GM23338 (cell line): ENCODE data around the gene FAM124B. TPM values are rescaled to one million over a fixed set of nuclear protein-coding genes. Genes with fewer than 3 reads are reported as not detected.

Experiments
- ATAC-seq: fragments of 200-7000 bp; cut with Tn5 transposase; 3 replicates; pipeline ENCODE4 v1.9.1; 2020
- DNase-seq: peaks from one replicate; pipeline ENCODE4 v3.0.0-alpha.2; 2015; ENCODE audit warnings: low spot score
- H2AFZ ChIP-seq: fragments of 200-600 bp; sonication (generic); 2 replicates; pipeline ENCODE4 v1.8.0; 2016; ENCODE audit warnings: antibody characterized with exemption, mild to moderate bottlenecking, moderate library complexity
- H3F3A ChIP-seq: fragments of 200-600 bp; sonication (generic); replicated peaks from 2 replicates; pipeline ENCODE4 v1.8.0; 2017; ENCODE audit warnings: antibody characterized with exemption, mixed run types, low read depth
- H3K27ac ChIP-seq: fragments of 200-600 bp; sonication (generic); 2 replicates; pipeline ENCODE4 v1.6.1; 2016; ENCODE audit warnings: low read depth
- H3K27me3 ChIP-seq: fragments of 200-600 bp; sonication (generic); 2 replicates; pipeline ENCODE4 v1.8.0; 2016; ENCODE audit warnings: mild to moderate bottlenecking, mixed run types, moderate library complexity; ENCODE audit not compliant: insufficient read depth
- H3K36me3 ChIP-seq: fragments of 200-600 bp; sonication (generic); 2 replicates; pipeline ENCODE4 v1.8.0; 2016; ENCODE audit warnings: mild to moderate bottlenecking; ENCODE audit not compliant: insufficient read depth
- H3K4me1 ChIP-seq: fragments of 200-600 bp; sonication (generic); 2 replicates; pipeline ENCODE4 v1.8.0; 2016; ENCODE audit warnings: mild to moderate bottlenecking, moderate library complexity; ENCODE audit not compliant: insufficient read depth
- H3K4me2 ChIP-seq: fragments of 200-600 bp; sonication (generic); 2 replicates; pipeline ENCODE4 v1.7.1; 2017; ENCODE audit warnings: mixed run types
- H3K4me3 ChIP-seq: fragments of 200-600 bp; sonication (generic); 2 replicates; pipeline ENCODE4 v1.6.1; 2016; ENCODE audit warnings: mixed run types
- H3K79me2 ChIP-seq: fragments of 200-600 bp; sonication (generic); replicated peaks from 2 replicates; pipeline ENCODE4 v1.8.0; 2017; ENCODE audit warnings: mild to moderate bottlenecking; ENCODE audit not compliant: insufficient read depth
- H3K9me2 ChIP-seq: fragments of 200-600 bp; sonication (generic); 2 replicates; pipeline ENCODE4 v1.8.0; 2017; ENCODE audit not compliant: insufficient read depth
- H4K20me1 ChIP-seq: fragments of 200-600 bp; sonication (generic); replicated peaks from 2 replicates; pipeline ENCODE4 v1.8.0; 2017; ENCODE audit warnings: mild to moderate bottlenecking; ENCODE audit not compliant: insufficient read depth
- H3K27ac Mint-ChIP-seq: 2 replicates; pipeline ENCODE4 v1.8.0; 2020; ENCODE audit warnings: inconsistent platforms, mild to moderate bottlenecking, moderate library complexity, mixed read lengths
- H3K27me3 Mint-ChIP-seq: 3 replicates; pipeline ENCODE4 v1.8.0; 2022; ENCODE audit warnings: low read depth, mild to moderate bottlenecking, moderate library complexity, mixed read lengths, inconsistent platforms; ENCODE audit not compliant: insufficient read depth, poor library complexity
- H3K36me3 Mint-ChIP-seq: 3 replicates; pipeline ENCODE4 v1.8.0; 2021; ENCODE audit warnings: low read depth, mild to moderate bottlenecking, inconsistent platforms, moderate library complexity, mixed read lengths
- H3K4me1 Mint-ChIP-seq: 3 replicates; pipeline ENCODE4 v1.8.0; 2020; ENCODE audit warnings: mild to moderate bottlenecking, inconsistent platforms, mixed read lengths
- H3K4me3 Mint-ChIP-seq: 3 replicates; pipeline ENCODE4 v1.8.0; 2021; ENCODE audit warnings: moderate library complexity, mild to moderate bottlenecking, inconsistent platforms, mixed read lengths
- H3K9me3 Mint-ChIP-seq: 3 replicates; pipeline ENCODE4 v1.8.0; 2020; ENCODE audit warnings: moderate library complexity, mild to moderate bottlenecking, inconsistent platforms, mixed read lengths
- CREB1 ChIP-seq: fragments of 250-450 bp; sonication (Bioruptor Pico); IDR thresholded peaks from 2 replicates; pipeline ENCODE4 v1.5.0; 2020; ENCODE audit warnings: low read depth, mild to moderate bottlenecking, moderate library complexity
- CTCF ChIP-seq, 2 experiments: fragments of 200-600 bp in 1 of 2; sonication (generic) in 1 of 2; conservative IDR thresholded peaks; 2 replicates each; pipeline versions ENCODE4 v1.5.1 to v1.6.1; 2016 to 2017; ENCODE audit warnings: antibody characterized with exemption in 2 of 2, low read depth in 2 of 2, mild to moderate bottlenecking in 2 of 2, moderate library complexity in 1 of 2
- ETS1 ChIP-seq: IDR thresholded peaks from 2 replicates; pipeline ENCODE4 v1.6.1; 2016; ENCODE audit warnings: antibody characterized with exemption
- EZH2 ChIP-seq: fragments of 200-600 bp; sonication (generic); IDR thresholded peaks from one replicate; pipeline ENCODE4 v1.8.0; 2017; ENCODE audit warnings: antibody characterized with exemption, mild to moderate bottlenecking, low read depth; ENCODE audit not compliant: unreplicated experiment
- EZH2phosphoT487 ChIP-seq: fragments of 200-600 bp; sonication (generic); IDR thresholded peaks from one replicate; pipeline ENCODE4 v1.8.1; 2018; ENCODE audit warnings: antibody characterized with exemption; ENCODE audit not compliant: unreplicated experiment
- JUNB ChIP-seq: IDR thresholded peaks from one replicate; pipeline ENCODE4 v1.6.1; 2016; ENCODE audit warnings: antibody characterized with exemption; ENCODE audit not compliant: unreplicated experiment
- NANOG ChIP-seq: IDR thresholded peaks from 2 replicates; pipeline ENCODE4 v1.6.1; 2016; ENCODE audit warnings: antibody characterized with exemption, borderline replicate concordance
- POLR2AphosphoS5 ChIP-seq: IDR thresholded peaks from 2 replicates; pipeline ENCODE4 v1.6.1; 2016; ENCODE audit warnings: antibody characterized with exemption, low read depth
- STAT1 ChIP-seq: IDR thresholded peaks from one replicate; pipeline ENCODE4 v1.6.1; 2016; ENCODE audit warnings: antibody characterized with exemption; ENCODE audit not compliant: unreplicated experiment
- ZNF114 ChIP-seq: fragments of 250-450 bp; sonication (Bioruptor Pico); IDR thresholded peaks from 2 replicates; pipeline ENCODE4 v1.5.0; 2020; ENCODE audit warnings: mild to moderate bottlenecking, moderate library complexity
- ZNF331 ChIP-seq: fragments of 250-450 bp; sonication (Bioruptor Pico); IDR thresholded peaks from 2 replicates; pipeline ENCODE4 v1.5.0; 2020; ENCODE audit warnings: low read depth, mild to moderate bottlenecking, moderate library complexity
- ZNF462 ChIP-seq: fragments of 250-450 bp; sonication (Bioruptor Pico); IDR thresholded peaks from 2 replicates; pipeline ENCODE4 v1.5.0; 2020; ENCODE audit warnings: mild to moderate bottlenecking, moderate library complexity
- polyA plus RNA-seq: library from polyadenylated mRNA; unstranded; fragments of >200 nt; fragmentation: Nextera tagmentation; extraction: Ambion mirVana; gene quantifications from 2 replicates; pipeline ENCODE4 v1.2.1, GENCODE V29; 2016
- total RNA-seq: library from RNA; depleted of rRNA; stranded (reverse); fragments of >200 nt; shearing (Covaris generic); gene quantifications from 2 replicates; pipeline ENCODE4 v1.2.3, GENCODE V29; 2014
- TF ChIP-seq, protein P1 (sequence below): IDR thresholded peaks from one replicate; pipeline ENCODE4 v1.6.1; 2018; ENCODE audit warnings: antibody characterized with exemption; ENCODE audit not compliant: unreplicated experiment

Gene FAM124B
- total and polyA plus RNA-seq, 2 experiments from 2014 or later: 3.0 to 6.9 TPM

DNA sequence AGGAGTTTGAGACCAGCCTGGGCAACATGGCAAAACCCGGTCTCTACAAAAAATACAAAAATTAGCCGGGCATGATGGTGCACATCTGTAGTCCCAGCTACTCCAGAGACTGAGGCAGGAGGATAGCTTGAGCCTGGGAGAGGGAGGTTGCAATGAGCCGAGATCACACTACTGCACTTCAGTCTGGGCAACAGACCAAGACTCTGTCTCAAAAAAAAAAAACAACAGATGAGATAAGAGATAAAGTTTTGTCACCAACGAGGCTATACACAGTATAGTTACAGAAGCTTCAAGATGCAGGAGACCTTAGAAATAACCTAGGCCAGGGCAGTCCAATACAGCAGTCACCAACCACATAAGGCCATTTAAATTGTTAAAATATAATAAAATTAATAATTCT lies 9.4 kb downstream of the FAM124B start:
- H3K27me3 ChIP-seq: no peaks in the 10 kb centered on the region
- Mint-ChIP-seq H3K27ac (no peak overlapping the region), H3K9me3 (peaks cover 7% of the 10 kb centered on the region; the same call in 1 of the 3 replicates), H3K27me3 (peaks cover 3% of the 10 kb centered on the region), H3K4me3 (no peak overlapping the region), H3K4me1 (peaks cover 7% of the 10 kb centered on the region; the same call in 2 of the 3 replicates), H3K36me3 (peaks cover 11% of the 10 kb centered on the region)
- H3K9me2 ChIP-seq: 0 out of 2 replicates have a peak, but pooled peaks cover 8% of the 10 kb centered on the region
- H3K36me3 ChIP-seq: no peaks in the 10 kb centered on the region; the same call in 1 of the 2 replicates
- H3K4me1 ChIP-seq: no peaks in the 10 kb centered on the region
- no peak for ATAC-seq
- H3K79me2 ChIP-seq: no peaks in the 10 kb centered on the region
- TF ChIP-seq STAT1 (no peak), ETS1 (no peak), ZNF331 (CRISPR knock-in tag) (no peak), ZNF114 (no peak), ZNF462 (CRISPR knock-in tag) (no peak), CTCF (conservative IDR thresholded peaks at IDR 0.05; ENCODE audit: low read depth in 2 of 2) (no peak), NANOG (no peak), POLR2AphosphoS5 (no peak), EZH2 (no peak), CREB1 (CRISPR knock-in tag) (no peak), JUNB (no peak), EZH2phosphoT487 (no peak)
- TF ChIP-seq, protein P1, sequence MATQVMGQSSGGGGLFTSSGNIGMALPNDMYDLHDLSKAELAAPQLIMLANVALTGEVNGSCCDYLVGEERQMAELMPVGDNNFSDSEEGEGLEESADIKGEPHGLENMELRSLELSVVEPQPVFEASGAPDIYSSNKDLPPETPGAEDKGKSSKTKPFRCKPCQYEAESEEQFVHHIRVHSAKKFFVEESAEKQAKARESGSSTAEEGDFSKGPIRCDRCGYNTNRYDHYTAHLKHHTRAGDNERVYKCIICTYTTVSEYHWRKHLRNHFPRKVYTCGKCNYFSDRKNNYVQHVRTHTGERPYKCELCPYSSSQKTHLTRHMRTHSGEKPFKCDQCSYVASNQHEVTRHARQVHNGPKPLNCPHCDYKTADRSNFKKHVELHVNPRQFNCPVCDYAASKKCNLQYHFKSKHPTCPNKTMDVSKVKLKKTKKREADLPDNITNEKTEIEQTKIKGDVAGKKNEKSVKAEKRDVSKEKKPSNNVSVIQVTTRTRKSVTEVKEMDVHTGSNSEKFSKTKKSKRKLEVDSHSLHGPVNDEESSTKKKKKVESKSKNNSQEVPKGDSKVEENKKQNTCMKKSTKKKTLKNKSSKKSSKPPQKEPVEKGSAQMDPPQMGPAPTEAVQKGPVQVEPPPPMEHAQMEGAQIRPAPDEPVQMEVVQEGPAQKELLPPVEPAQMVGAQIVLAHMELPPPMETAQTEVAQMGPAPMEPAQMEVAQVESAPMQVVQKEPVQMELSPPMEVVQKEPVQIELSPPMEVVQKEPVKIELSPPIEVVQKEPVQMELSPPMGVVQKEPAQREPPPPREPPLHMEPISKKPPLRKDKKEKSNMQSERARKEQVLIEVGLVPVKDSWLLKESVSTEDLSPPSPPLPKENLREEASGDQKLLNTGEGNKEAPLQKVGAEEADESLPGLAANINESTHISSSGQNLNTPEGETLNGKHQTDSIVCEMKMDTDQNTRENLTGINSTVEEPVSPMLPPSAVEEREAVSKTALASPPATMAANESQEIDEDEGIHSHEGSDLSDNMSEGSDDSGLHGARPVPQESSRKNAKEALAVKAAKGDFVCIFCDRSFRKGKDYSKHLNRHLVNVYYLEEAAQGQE: no peak
- no peak for DNase-seq
- no peaks in the 10 kb centered on the region for H3F3A ChIP-seq
- no peak overlapping the region for H3K4me3 ChIP-seq
- H3K4me2 ChIP-seq: no peak overlapping the region
- H2AFZ ChIP-seq: no peak overlapping the region
- no peak overlapping the region for H3K27ac ChIP-seq
- no peaks in the 10 kb centered on the region for H4K20me1 ChIP-seq
